Liver (tissue), 9 donors: ENCODE data around the gene KDM6A. TPM values are rescaled to one million over a fixed set of nuclear protein-coding genes. Genes with fewer than 3 reads are reported as not detected.
A peak's percentile ranks its signal among the peaks of the same experiment; 100 is the strongest.

Experiments
- DNase-seq: peaks from one replicate; pipeline ENCODE4 v3.0.0-alpha.2; 2017; ENCODE audit warnings: low spot score
- H3K27ac ChIP-seq, 2 donors: one replicate each; pipeline ENCODE4 v1.7.0; 2013; ENCODE audit warnings: inconsistent platforms in 2 of 2, low read length in 2 of 2, control low read depth in 1 of 2, low read depth in 1 of 2, mild to moderate bottlenecking in 1 of 2
- H3K27me3 ChIP-seq, 4 donors: one replicate each; pipeline versions ENCODE4 v1.6.1 to v1.7.0; 2013; ENCODE audit warnings: low read length in 3 of 4, inconsistent platforms in 1 of 4, mild to moderate bottlenecking in 1 of 4, moderate library complexity in 1 of 4; ENCODE audit not compliant: control insufficient read depth in 4 of 4, insufficient read depth in 4 of 4
- H3K36me3 ChIP-seq, 4 donors: one replicate each; pipeline versions ENCODE4 v1.6.1 to v1.7.0; 2013; ENCODE audit warnings: low read length in 3 of 4, mild to moderate bottlenecking in 3 of 4, low read depth in 1 of 4, moderate library complexity in 1 of 4; ENCODE audit not compliant: control insufficient read depth in 4 of 4, insufficient read depth in 3 of 4
- H3K4me1 ChIP-seq, 4 donors: one replicate each; pipeline versions ENCODE4 v1.6.1 to v1.7.0; 2013; ENCODE audit warnings: low read length in 3 of 4, mild to moderate bottlenecking in 3 of 4, moderate library complexity in 1 of 4; ENCODE audit not compliant: control insufficient read depth in 4 of 4, insufficient read depth in 4 of 4
- H3K4me3 ChIP-seq, 3 donors: one replicate each; pipeline versions ENCODE4 v1.6.1 to v1.7.0; 2013; ENCODE audit warnings: low read length in 3 of 3, control low read depth in 1 of 3, low read depth in 1 of 3, mild to moderate bottlenecking in 1 of 3
- H3K9ac ChIP-seq, 2 donors: one replicate each; pipeline ENCODE4 v1.7.0; 2013; ENCODE audit warnings: low read length in 2 of 2, mild to moderate bottlenecking in 2 of 2, moderate library complexity in 2 of 2, control low read depth in 1 of 2, low read depth in 1 of 2
- H3K9me3 ChIP-seq, 4 donors: one replicate each; pipeline versions ENCODE4 v1.6.1 to v1.7.0; 2013; ENCODE audit warnings: low read length in 3 of 4; ENCODE audit not compliant: control insufficient read depth in 4 of 4
- CTCF ChIP-seq: fragments of 150-350 bp; IDR thresholded peaks from 2 replicates; pipeline ENCODE4 v1.5.1; 2017; ENCODE audit warnings: improper control_type of control experiment, low read depth, low read length; ENCODE audit not compliant: missing input control
- EGR1 ChIP-seq, 2 donors: IDR thresholded peaks; 2 replicates each; pipeline ENCODE4 v1.6.1; 2016 to 2018; ENCODE audit warnings: antibody characterized with exemption in 2 of 2, low read depth in 2 of 2
- GABPA ChIP-seq, 2 donors: IDR thresholded peaks in 1 of 2; conservative IDR thresholded peaks in 1 of 2; 2 replicates each; pipeline ENCODE4 v1.6.1; 2016; ENCODE audit warnings: antibody characterized with exemption in 2 of 2, mild to moderate bottlenecking in 1 of 2, moderate library complexity in 1 of 2
- HNF4A ChIP-seq, 2 donors: conservative IDR thresholded peaks; 2 replicates each; pipeline ENCODE4 v1.6.1; 2016; ENCODE audit warnings: antibody characterized with exemption in 2 of 2, mild to moderate bottlenecking in 2 of 2
- HNF4G ChIP-seq: IDR thresholded peaks from 2 replicates; pipeline ENCODE4 v1.6.1; 2016; ENCODE audit warnings: antibody characterized with exemption
- JUND ChIP-seq, 2 donors: IDR thresholded peaks; 2 replicates each; pipeline ENCODE4 v1.6.1; 2016; ENCODE audit warnings: antibody characterized with exemption in 2 of 2
- MAX ChIP-seq: IDR thresholded peaks from 2 replicates; pipeline ENCODE4 v1.6.1; 2016; ENCODE audit warnings: antibody characterized with exemption
- NR2F2 ChIP-seq: IDR thresholded peaks from 2 replicates; pipeline ENCODE4 v1.6.1; 2016; ENCODE audit warnings: antibody characterized with exemption
- RAD21 ChIP-seq, 2 donors: IDR thresholded peaks; 2 replicates each; pipeline ENCODE4 v1.6.1; 2016; ENCODE audit warnings: antibody characterized with exemption in 2 of 2, mild to moderate bottlenecking in 2 of 2
- REST ChIP-seq: IDR thresholded peaks from 2 replicates; pipeline ENCODE4 v1.6.1; 2016; ENCODE audit warnings: antibody characterized with exemption, mild to moderate bottlenecking
- RXRA ChIP-seq, 2 donors: IDR thresholded peaks; 2 replicates each; pipeline ENCODE4 v1.6.1; 2017 to 2018; ENCODE audit warnings: antibody characterized with exemption in 2 of 2, mild to moderate bottlenecking in 1 of 2
- SP1 ChIP-seq: IDR thresholded peaks from 2 replicates; pipeline ENCODE4 v1.6.1; 2018; ENCODE audit warnings: antibody characterized with exemption, mild to moderate bottlenecking
- TAF1 ChIP-seq: conservative IDR thresholded peaks from 2 replicates; pipeline ENCODE4 v1.6.1; 2016; ENCODE audit warnings: antibody characterized with exemption, mild to moderate bottlenecking
- YY1 ChIP-seq: IDR thresholded peaks from 2 replicates; pipeline ENCODE4 v1.6.1; 2016; ENCODE audit warnings: antibody characterized with exemption, mild to moderate bottlenecking
- ZBTB33 ChIP-seq: IDR thresholded peaks from 2 replicates; pipeline ENCODE4 v1.6.1; 2016; ENCODE audit warnings: antibody characterized with exemption
- WGBS: extraction: QIAGEN DNeasy Blood & Tissue Kit; methylation state at CpG from one replicate; pipeline ENCODE4 v1.1.7; 2013; 5-methylcytosine and 5-hydroxymethylcytosine counted together
- polyA plus RNA-seq, 2 donors: library from polyadenylated mRNA; stranded (reverse) in 1 of 2; unstranded in 1 of 2; fragments of 200-250 nt in 1 of 2; fragments of >200 nt in 1 of 2; fragmentation: Nextera tagmentation in 1 of 2; extraction: Ambion mirVana in 1 of 2; gene quantifications; one replicate each; pipeline versions ENCODE4 v1.2.1 to v1.2.3, GENCODE V29; 2013 to 2015
- total RNA-seq, 2 donors: library from RNA; depleted of rRNA; stranded (reverse); fragments of >200 nt; gene quantifications; one replicate each; pipeline ENCODE4 v1.2.3, GENCODE V29; 2014
- TF ChIP-seq, protein P1 (sequence below): IDR thresholded peaks from 2 replicates; pipeline ENCODE4 v1.6.1; 2016; ENCODE audit warnings: antibody characterized with exemption
- donor health status: healthy.
- donor health status: healthy.
- donor health status: healthy.
- donor health status: healthy.
- donor health status: healthy.

KDM6A gene
- total and polyA plus RNA-seq, 4 donors, result 5.3 to 30.2 (median 18.2) TPM

GRCh38 chrX:44975666-44976263 lies 102.8 kb downstream of the KDM6A start:
- H3K27me3 ChIP-seq, result no peaks in the 10 kb centered on the region
- H3K36me3 ChIP-seq, result peaks cover 0 to 5% (median 3%) of the 10 kb centered on the region in 4 donors

DNA sequence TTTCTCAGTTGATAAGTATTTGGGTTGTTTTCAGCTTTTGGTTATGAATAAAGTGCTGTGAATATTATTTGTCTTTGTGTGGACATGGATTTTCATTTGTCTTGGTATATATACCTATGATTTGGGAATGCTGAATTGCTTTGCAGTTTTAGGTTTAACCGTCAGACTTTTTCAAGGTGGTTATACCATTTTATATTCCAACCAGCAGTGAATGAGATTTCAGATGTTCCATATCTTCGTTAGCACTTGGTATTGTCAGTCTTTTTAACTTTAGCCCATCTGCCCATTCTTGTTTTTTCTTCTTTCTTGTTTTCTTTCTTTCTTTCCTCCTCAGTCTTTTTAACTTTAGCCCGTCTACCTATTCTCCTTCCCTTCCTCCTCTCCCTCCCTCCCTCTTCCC lies 106.0 kb downstream of the KDM6A start:
- Histone ChIP-seq H3K4me1 (no peaks in the 10 kb centered on the region), H3K9ac (no peak overlapping the region), H3K36me3 (peaks cover 0 to 5% (median 3%) of the 10 kb centered on the region in 4 donors), H3K4me3 (no peak overlapping the region), H3K27ac (no peak overlapping the region), H3K9me3 (peaks cover 0 to 5% (median 3%) of the 10 kb centered on the region in 4 donors), H3K27me3 (no peaks in the 10 kb centered on the region)
- 97% methylated on average over 3 of the region's 3 CpGs for WGBS
- TF ChIP-seq SP1 (no peak), NR2F2 (no peak), HNF4G (no peak)
- TF ChIP-seq, protein P1, sequence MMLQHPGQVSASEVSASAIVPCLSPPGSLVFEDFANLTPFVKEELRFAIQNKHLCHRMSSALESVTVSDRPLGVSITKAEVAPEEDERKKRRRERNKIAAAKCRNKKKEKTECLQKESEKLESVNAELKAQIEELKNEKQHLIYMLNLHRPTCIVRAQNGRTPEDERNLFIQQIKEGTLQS, result no peak
- DNase-seq, result no peak

More at GRCh38 chrX:44975666-44976263, 102.8 kb downstream of the KDM6A start:
- DNase-seq, result no peak
- TF ChIP-seq, protein P1, result no peak
- TF ChIP-seq CTCF, result no peak
- Histone ChIP-seq H3K9me3 (peaks cover 0 to 5% (median 3%) of the 10 kb centered on the region in 4 donors), H3K27ac (no peak overlapping the region), H3K9ac (no peak overlapping the region), H3K4me1 (no peaks in the 10 kb centered on the region), H3K4me3 (peak overlapping the region in 1 of 3 donors; percentile 13)

GRCh38 chrX:44980403-44980802 lies 107.4 kb downstream of the KDM6A start:
- TF ChIP-seq, protein P1, result no peak
- TF ChIP-seq MAX, result no peak
- TF ChIP-seq HNF4A (conservative IDR thresholded peaks at IDR 0.05), result no peak
- TF ChIP-seq YY1, result no peak
- TF ChIP-seq RAD21 (IDR thresholded peaks at IDR 0.05), result no peak
- no peak for TF ChIP-seq TAF1
- no peak for TF ChIP-seq JUND (IDR thresholded peaks at IDR 0.05)
- no peak for TF ChIP-seq SP1
- no peak for TF ChIP-seq RXRA (IDR thresholded peaks at IDR 0.05)
- TF ChIP-seq NR2F2, result no peak
- no peak for TF ChIP-seq EGR1 (IDR thresholded peaks at IDR 0.05; ENCODE audit: low read depth in 2 of 2)
- TF ChIP-seq GABPA (IDR thresholded peaks at IDR 0.05 in 1 of 2, conservative IDR thresholded peaks at IDR 0.05 in 1 of 2), result no peak
- no peak for TF ChIP-seq ZBTB33
- no peak for TF ChIP-seq REST
- Histone ChIP-seq H3K36me3 (peaks cover 0 to 3% (median 3%) of the 10 kb centered on the region in 4 donors), H3K9me3 (peaks cover 0 to 5% (median 3%) of the 10 kb centered on the region in 4 donors), H3K4me3 (no peak overlapping the region), H3K27ac (no peak overlapping the region), H3K27me3 (no peaks in the 10 kb centered on the region), H3K4me1 (no peaks in the 10 kb centered on the region), H3K9ac (no peak overlapping the region)
- WGBS, result 98% methylated on average over 6 of the region's 6 CpGs
- DNase-seq, result no peak
